ENCODE data around the gene RTBDN.

DNA sequence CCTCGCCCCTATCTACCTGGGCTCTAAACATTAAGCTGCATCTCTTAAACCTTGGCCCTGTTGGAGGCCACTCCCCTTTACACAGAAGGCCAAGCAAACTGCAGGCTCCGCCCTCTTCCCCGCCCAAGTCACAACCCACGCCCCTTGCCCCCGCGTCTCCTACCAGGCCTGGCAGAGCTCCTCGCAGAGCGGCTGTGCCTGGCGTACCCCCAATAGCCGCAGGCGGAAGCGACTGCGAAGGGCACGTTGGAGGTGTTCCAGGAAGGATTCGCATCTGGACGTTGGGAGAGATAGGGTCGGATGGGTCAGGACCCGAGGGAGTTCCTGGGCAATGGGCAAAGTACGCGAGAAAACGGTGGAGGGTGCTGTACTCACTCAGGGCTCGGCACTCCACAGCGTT, 5.9 kb downstream of the RTBDN start:
- TF ChIP-seq, protein P1, sequence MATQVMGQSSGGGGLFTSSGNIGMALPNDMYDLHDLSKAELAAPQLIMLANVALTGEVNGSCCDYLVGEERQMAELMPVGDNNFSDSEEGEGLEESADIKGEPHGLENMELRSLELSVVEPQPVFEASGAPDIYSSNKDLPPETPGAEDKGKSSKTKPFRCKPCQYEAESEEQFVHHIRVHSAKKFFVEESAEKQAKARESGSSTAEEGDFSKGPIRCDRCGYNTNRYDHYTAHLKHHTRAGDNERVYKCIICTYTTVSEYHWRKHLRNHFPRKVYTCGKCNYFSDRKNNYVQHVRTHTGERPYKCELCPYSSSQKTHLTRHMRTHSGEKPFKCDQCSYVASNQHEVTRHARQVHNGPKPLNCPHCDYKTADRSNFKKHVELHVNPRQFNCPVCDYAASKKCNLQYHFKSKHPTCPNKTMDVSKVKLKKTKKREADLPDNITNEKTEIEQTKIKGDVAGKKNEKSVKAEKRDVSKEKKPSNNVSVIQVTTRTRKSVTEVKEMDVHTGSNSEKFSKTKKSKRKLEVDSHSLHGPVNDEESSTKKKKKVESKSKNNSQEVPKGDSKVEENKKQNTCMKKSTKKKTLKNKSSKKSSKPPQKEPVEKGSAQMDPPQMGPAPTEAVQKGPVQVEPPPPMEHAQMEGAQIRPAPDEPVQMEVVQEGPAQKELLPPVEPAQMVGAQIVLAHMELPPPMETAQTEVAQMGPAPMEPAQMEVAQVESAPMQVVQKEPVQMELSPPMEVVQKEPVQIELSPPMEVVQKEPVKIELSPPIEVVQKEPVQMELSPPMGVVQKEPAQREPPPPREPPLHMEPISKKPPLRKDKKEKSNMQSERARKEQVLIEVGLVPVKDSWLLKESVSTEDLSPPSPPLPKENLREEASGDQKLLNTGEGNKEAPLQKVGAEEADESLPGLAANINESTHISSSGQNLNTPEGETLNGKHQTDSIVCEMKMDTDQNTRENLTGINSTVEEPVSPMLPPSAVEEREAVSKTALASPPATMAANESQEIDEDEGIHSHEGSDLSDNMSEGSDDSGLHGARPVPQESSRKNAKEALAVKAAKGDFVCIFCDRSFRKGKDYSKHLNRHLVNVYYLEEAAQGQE (IDR thresholded peaks at IDR 0.05; ENCODE audit: insufficient read depth in 1 of 2, low read depth in 2 of 2, low read length in 1 of 2) = no peak
- no peak for TF ChIP-seq CTCF (IDR thresholded peaks at IDR 0.05)
- no peak for TF ChIP-seq TCF7L2 (IDR thresholded peaks at IDR 0.05; ENCODE audit: low read depth, low read length)
- TF ChIP-seq POLR2AphosphoS5 (IDR thresholded peaks at IDR 0.05; ENCODE audit: low read depth, low read length) = no peak
- no peak for TF ChIP-seq SIN3A (IDR thresholded peaks at IDR 0.05; ENCODE audit: borderline replicate concordance, insufficient read depth, low read depth, low read length)

Measured in Panc1 (cell line).